Body of pancreas (tissue), 4 donors: ENCODE data around the gene USP46. TPM values are rescaled to one million over a fixed set of nuclear protein-coding genes. Genes with fewer than 3 reads are reported as not detected.

Experiments used
- ATAC-seq: fragments of 150-250 bp; one replicate; pipeline ENCODE4 v1.9.1; 2016
- DNase-seq, 4 donors: peaks; one replicate each; pipeline ENCODE4 v3.0.0-alpha.2; 2019
- H3K27ac ChIP-seq, 4 donors: fragments of 200-600 bp; sonication (generic); 1 replicate in 3 of 4; 2 replicates in 1 of 4; pipeline versions ENCODE4 v1.5.1 to v1.6.1; 2016 to 2019; ENCODE audit warnings: mild to moderate bottlenecking in 1 of 4, mixed read lengths in 1 of 4, moderate library complexity in 1 of 4
- H3K27me3 ChIP-seq, 2 donors: fragments of 200-600 bp; sonication (generic); one replicate each; pipeline ENCODE4 v1.6.0; 2016; ENCODE audit warnings: mild to moderate bottlenecking in 1 of 2
- H3K36me3 ChIP-seq, 2 donors: fragments of 200-600 bp; sonication (generic); replicated peaks in 1 of 2; 2 replicates each; pipeline ENCODE4 v1.5.1; 2016; ENCODE audit warnings: low read depth in 2 of 2; ENCODE audit not compliant: insufficient read depth in 1 of 2
- H3K4me1 ChIP-seq: fragments of 200-600 bp; sonication (generic); one replicate; pipeline ENCODE4 v1.6.0; 2016
- H3K4me3 ChIP-seq, 2 donors: fragments of 200-600 bp; sonication (generic); 1 replicate in 1 of 2; 2 replicates in 1 of 2; pipeline ENCODE4 v1.5.1; 2016 to 2019
- H3K9me3 ChIP-seq, 3 donors: fragments of 200-600 bp; sonication (generic); 1 replicate in 2 of 3; 2 replicates in 1 of 3; pipeline ENCODE4 v1.5.1; 2016
- POLR2A ChIP-seq, 3 donors: fragments of 450-650 bp; IDR thresholded peaks; one replicate each; pipeline ENCODE4 v1.6.1; 2016; ENCODE audit warnings: antibody characterized with exemption in 3 of 3, mild to moderate bottlenecking in 2 of 3
- whole genome bisulfite sequencing, 2 donors: methylation state at CpG; one replicate each; pipeline ENCODE4 v1.1.5; 2017; 5-methylcytosine and 5-hydroxymethylcytosine counted together
- intact Hi-C: fragments of 100-400 bp; cut with DNase I; formaldehyde crosslinking; loops from one replicate; pipeline ENCODE4 v1.15.1; 2023
- total RNA-seq, 2 donors: library from RNA; depleted of rRNA; stranded (reverse); fragments of >200 nt; gene quantifications; one replicate each; pipeline ENCODE4 v1.1.0, GENCODE V29; 2016
- TF ChIP-seq, protein P1 (sequence below), 7 experiments: fragments of 450-650 bp in 4 of 7; fragments of 200-600 bp in 3 of 7; sonication (generic) in 3 of 7; IDR thresholded peaks; one replicate each; pipeline ENCODE4 v1.5.1; 2016 to 2019; ENCODE audit warnings: antibody characterized with exemption in 7 of 7

The USP46 gene
- total RNA-seq, 2 donors from 2014 or later = 6.7 to 6.9 TPM

- TF ChIP-seq, protein P1, sequence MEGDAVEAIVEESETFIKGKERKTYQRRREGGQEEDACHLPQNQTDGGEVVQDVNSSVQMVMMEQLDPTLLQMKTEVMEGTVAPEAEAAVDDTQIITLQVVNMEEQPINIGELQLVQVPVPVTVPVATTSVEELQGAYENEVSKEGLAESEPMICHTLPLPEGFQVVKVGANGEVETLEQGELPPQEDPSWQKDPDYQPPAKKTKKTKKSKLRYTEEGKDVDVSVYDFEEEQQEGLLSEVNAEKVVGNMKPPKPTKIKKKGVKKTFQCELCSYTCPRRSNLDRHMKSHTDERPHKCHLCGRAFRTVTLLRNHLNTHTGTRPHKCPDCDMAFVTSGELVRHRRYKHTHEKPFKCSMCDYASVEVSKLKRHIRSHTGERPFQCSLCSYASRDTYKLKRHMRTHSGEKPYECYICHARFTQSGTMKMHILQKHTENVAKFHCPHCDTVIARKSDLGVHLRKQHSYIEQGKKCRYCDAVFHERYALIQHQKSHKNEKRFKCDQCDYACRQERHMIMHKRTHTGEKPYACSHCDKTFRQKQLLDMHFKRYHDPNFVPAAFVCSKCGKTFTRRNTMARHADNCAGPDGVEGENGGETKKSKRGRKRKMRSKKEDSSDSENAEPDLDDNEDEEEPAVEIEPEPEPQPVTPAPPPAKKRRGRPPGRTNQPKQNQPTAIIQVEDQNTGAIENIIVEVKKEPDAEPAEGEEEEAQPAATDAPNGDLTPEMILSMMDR (IDR thresholded peaks at IDR 0.05) = no peak
- TF ChIP-seq POLR2A (IDR thresholded peaks at IDR 0.05) = no peak
- WGBS, 2 donors = 93 to 98% methylated on average over 2 of the region's 2 CpGs
- no peak overlapping the region for H3K4me3 ChIP-seq
- ATAC-seq (no peak), DNase-seq (no peak)
- no peaks in the 10 kb centered on the region for H3K36me3 ChIP-seq
- no peak overlapping the region for H3K27ac ChIP-seq
- intact Hi-C loops = no loop called here
- no peaks in the 10 kb centered on the region for H3K9me3 ChIP-seq
- no peaks in the 10 kb centered on the region for H3K27me3 ChIP-seq
- H3K4me1 ChIP-seq = peaks cover 6% of the 10 kb centered on the region
These were observed 53.1 kb downstream of the USP46 start for GRCh38 chr4:52606040-52606439.

DNA sequence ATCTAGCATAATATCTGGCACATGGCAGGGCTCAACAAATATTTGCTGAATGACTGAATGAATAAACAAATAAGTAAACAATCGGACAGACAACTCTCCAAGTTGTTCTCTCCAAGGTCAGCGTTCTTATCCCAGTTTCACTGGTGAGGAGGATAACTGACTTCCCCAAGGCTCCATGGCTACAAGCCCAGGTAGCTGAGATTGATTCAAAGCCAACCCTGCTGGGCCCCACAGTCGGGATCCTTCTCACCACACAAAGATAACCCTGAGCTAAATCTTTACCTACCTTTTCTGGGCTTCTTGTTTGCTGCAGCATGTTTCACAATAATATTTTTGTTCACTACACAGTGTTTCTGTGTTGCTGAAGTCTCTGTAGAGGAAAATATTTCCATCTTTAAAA is 54.9 kb downstream of the USP46 start:
- Histone ChIP-seq H3K4me1 (peaks cover 6% of the 10 kb centered on the region), H3K36me3 (no peaks in the 10 kb centered on the region), H3K27ac (no peak overlapping the region), H3K4me3 (no peak overlapping the region), H3K27me3 (no peaks in the 10 kb centered on the region), H3K9me3 (no peaks in the 10 kb centered on the region)
- peak; percentile 38 for ATAC-seq
- whole genome bisulfite sequencing, 2 donors = 17 to 28% methylated on average over 3 of the region's 3 CpGs
- DNase-seq = peak in 2 of 4 donors; percentile 24 to 34
- TF ChIP-seq, protein P1 (IDR thresholded peaks at IDR 0.05) = no peak
- no peak for TF ChIP-seq POLR2A (IDR thresholded peaks at IDR 0.05)
- intact Hi-C loops = no loop called here

DNA sequence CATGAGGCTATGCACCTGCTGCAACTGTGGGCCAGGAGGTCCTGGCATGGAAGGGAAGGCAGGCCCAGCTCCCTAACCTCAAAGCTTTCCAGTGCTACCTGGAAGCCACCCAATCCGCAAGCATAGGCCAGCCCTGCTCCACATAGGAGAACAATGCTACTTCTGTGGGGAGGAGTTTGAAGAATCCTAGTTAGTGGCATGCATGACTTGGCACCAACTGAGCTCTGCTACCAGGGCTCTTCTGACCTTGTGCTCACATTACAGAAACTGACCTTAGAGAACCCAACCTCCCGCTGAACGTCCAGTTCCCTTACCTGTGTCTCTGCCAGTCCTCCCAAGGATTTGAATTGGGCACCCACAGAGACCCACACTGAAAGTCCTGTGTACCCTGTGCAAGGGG is 58.8 kb downstream of the USP46 start:
- WGBS, 2 donors = 63 to 79% methylated on average over 3 of the region's 3 CpGs
- Histone ChIP-seq H3K4me1 (peaks cover 6% of the 10 kb centered on the region), H3K27ac (no peak overlapping the region), H3K27me3 (no peaks in the 10 kb centered on the region), H3K36me3 (no peaks in the 10 kb centered on the region), H3K9me3 (no peaks in the 10 kb centered on the region), H3K4me3 (no peak overlapping the region)
- ATAC-seq = peak; percentile 58
- no peak for TF ChIP-seq POLR2A (IDR thresholded peaks at IDR 0.05)
- TF ChIP-seq, protein P1 (IDR thresholded peaks at IDR 0.05) = no peak
- peak in 2 of 4 donors; percentile 10 to 12 for DNase-seq
- intact Hi-C loops = no loop called here

GRCh38 chr4:52595001-52595400 is 64.1 kb downstream of the USP46 start:
- ATAC-seq = no peak
- H3K4me1 ChIP-seq = no peaks in the 10 kb centered on the region

DNA sequence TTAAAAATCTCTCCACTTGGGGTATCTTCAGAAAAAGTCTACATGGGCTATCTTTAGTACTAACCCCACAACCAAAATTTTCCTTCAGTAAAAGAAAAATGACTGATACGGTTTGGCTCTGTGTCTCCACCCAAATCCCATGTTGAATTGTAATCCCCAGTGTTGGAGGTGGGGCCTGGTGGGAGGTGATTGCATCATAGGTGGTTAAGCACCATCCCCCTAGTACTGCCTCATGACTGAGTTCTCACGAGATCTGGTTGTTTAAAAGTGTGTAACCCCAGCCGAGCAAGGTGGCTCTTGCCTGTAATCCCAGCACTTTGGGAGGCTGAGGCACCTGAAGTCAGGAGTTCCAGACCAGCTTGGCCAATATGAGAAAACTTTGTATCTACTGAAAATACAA is 66.8 kb downstream of the USP46 start:
- no peak overlapping the region for H3K27ac ChIP-seq
- H3K4me1 ChIP-seq = no peaks in the 10 kb centered on the region
- no peaks in the 10 kb centered on the region for H3K36me3 ChIP-seq
- TF ChIP-seq, protein P1 (IDR thresholded peaks at IDR 0.05) = no peak
- TF ChIP-seq POLR2A (IDR thresholded peaks at IDR 0.05) = no peak
- DNase-seq = no peak
- H3K4me3 ChIP-seq = no peak overlapping the region
- no peaks in the 10 kb centered on the region for H3K9me3 ChIP-seq
- H3K27me3 ChIP-seq = no peaks in the 10 kb centered on the region
- no peak for ATAC-seq
- intact Hi-C loops = no loop called here
- WGBS, 2 donors = 80 to 88% methylated on average over 1 to 3 of the region's 3 CpGs

More at GRCh38 chr4:52595001-52595400, 64.1 kb downstream of the USP46 start:
- Histone ChIP-seq H3K9me3 (no peaks in the 10 kb centered on the region), H3K4me3 (no peak overlapping the region), H3K27me3 (no peaks in the 10 kb centered on the region), H3K36me3 (no peaks in the 10 kb centered on the region), H3K27ac (no peak overlapping the region)
- DNase-seq = no peak
- no peak for TF ChIP-seq POLR2A (IDR thresholded peaks at IDR 0.05)
- TF ChIP-seq, protein P1 (IDR thresholded peaks at IDR 0.05) = no peak
- 82 to 89% methylated on average over 2 of the region's 2 CpGs for WGBS, 2 donors
- intact Hi-C loops = no loop called here
